Measurements from ENCODE around the gene CDH12. TPM values are rescaled to one million over a fixed set of nuclear protein-coding genes. Genes with fewer than 3 reads are reported as not detected.

Gene CDH12
- total RNA-seq, 2 donors from 2014 or later = not detected

GRCh38 chr5:21809611-21810010 is 1043.5 kb downstream of the CDH12 start:
- no peak for TF ChIP-seq CTCF (IDR thresholded peaks at IDR 0.05)
- Histone ChIP-seq H3K4me1 (no peaks in the 10 kb centered on the region), H3K27me3 (no peaks in the 10 kb centered on the region), H3K9me3 (no peaks in the 10 kb centered on the region), H3K27ac (no peak overlapping the region), H3K36me3 (no peaks in the 10 kb centered on the region), H3K4me3 (no peak overlapping the region)
- DNase-seq (ENCODE audit: low spot score) = no peak

GRCh38 chr5:21807953-21808352 is 1045.2 kb downstream of the CDH12 start:
- Histone ChIP-seq H3K4me3 (no peak overlapping the region), H3K4me1 (no peaks in the 10 kb centered on the region), H3K9me3 (no peaks in the 10 kb centered on the region), H3K36me3 (no peaks in the 10 kb centered on the region), H3K27ac (no peak overlapping the region), H3K27me3 (no peaks in the 10 kb centered on the region)
- DNase-seq (ENCODE audit: low spot score) = no peak
- no peak for TF ChIP-seq CTCF (IDR thresholded peaks at IDR 0.05)

- TF ChIP-seq CTCF (IDR thresholded peaks at IDR 0.05) = no peak
- H3K4me1 ChIP-seq = no peaks in the 10 kb centered on the region
These were observed 1046.2 kb downstream of the CDH12 start for GRCh38 chr5:21806943-21807342.

GRCh38 chr5:21806271-21806670 is 1046.9 kb downstream of the CDH12 start:
- H3K4me1 ChIP-seq = no peaks in the 10 kb centered on the region
- TF ChIP-seq CTCF (IDR thresholded peaks at IDR 0.05) = no peak
- no peak overlapping the region for H3K27ac ChIP-seq
- H3K27me3 ChIP-seq = no peaks in the 10 kb centered on the region
- H3K9me3 ChIP-seq = no peaks in the 10 kb centered on the region
- H3K4me3 ChIP-seq = no peak overlapping the region
- DNase-seq (ENCODE audit: low spot score) = no peak
- H3K36me3 ChIP-seq = no peaks in the 10 kb centered on the region

More at GRCh38 chr5:21806943-21807342, 1046.2 kb downstream of the CDH12 start:
- H3K36me3 ChIP-seq = no peaks in the 10 kb centered on the region
- no peak for DNase-seq (ENCODE audit: low spot score)
- no peaks in the 10 kb centered on the region for H3K9me3 ChIP-seq
- no peak overlapping the region for H3K4me3 ChIP-seq
- no peak overlapping the region for H3K27ac ChIP-seq
- H3K27me3 ChIP-seq = no peaks in the 10 kb centered on the region

GRCh38 chr5:21802869-21803490 is 1050.2 kb downstream of the CDH12 start:
- H3K36me3 ChIP-seq = no peaks in the 10 kb centered on the region
- peak in 1 of 2 donors; percentile 65 for TF ChIP-seq CTCF (IDR thresholded peaks at IDR 0.05)
- H3K4me3 ChIP-seq = no peak overlapping the region

GRCh38 chr5:21802100-21802499 is 1051.0 kb downstream of the CDH12 start:
- no peak for DNase-seq (ENCODE audit: low spot score)
- no peak overlapping the region for H3K27ac ChIP-seq
- no peaks in the 10 kb centered on the region for H3K9me3 ChIP-seq
- no peaks in the 10 kb centered on the region for H3K27me3 ChIP-seq
- no peak for TF ChIP-seq CTCF (IDR thresholded peaks at IDR 0.05)
- no peaks in the 10 kb centered on the region for H3K4me1 ChIP-seq
- no peaks in the 10 kb centered on the region for H3K36me3 ChIP-seq
- no peak overlapping the region for H3K4me3 ChIP-seq

More at GRCh38 chr5:21802869-21803490, 1050.2 kb downstream of the CDH12 start:
- Histone ChIP-seq H3K4me1 (no peaks in the 10 kb centered on the region), H3K27me3 (no peaks in the 10 kb centered on the region), H3K9me3 (no peaks in the 10 kb centered on the region), H3K27ac (no peak overlapping the region)
- DNase-seq (ENCODE audit: low spot score) = no peak
